Ovary (tissue), 3 donors: Measurements from ENCODE around the gene MGAT5.

Experiments used
- EP300 ChIP-seq: sonication (generic); formaldehyde crosslinking; IDR thresholded peaks from one replicate; pipeline ENCODE4 v1.6.1; 2017; ENCODE audit warnings: antibody characterized with exemption
- POLR2A ChIP-seq: fragments of 450-650 bp; IDR thresholded peaks from one replicate; pipeline ENCODE4 v1.6.1; 2017; ENCODE audit warnings: antibody characterized with exemption, mild to moderate bottlenecking, moderate library complexity
- TF ChIP-seq, protein P1 (sequence below), 3 donors: fragments of 450-650 bp in 2 of 3; fragments of 200-600 bp in 1 of 3; IDR thresholded peaks; one replicate each; pipeline versions ENCODE4 v1.5.1 to v1.8.0; 2016 to 2022; ENCODE audit warnings: antibody characterized with exemption in 3 of 3, mild to moderate bottlenecking in 1 of 3
- donor health status: DM: no; HTN: no; CAD: no.

DNA sequence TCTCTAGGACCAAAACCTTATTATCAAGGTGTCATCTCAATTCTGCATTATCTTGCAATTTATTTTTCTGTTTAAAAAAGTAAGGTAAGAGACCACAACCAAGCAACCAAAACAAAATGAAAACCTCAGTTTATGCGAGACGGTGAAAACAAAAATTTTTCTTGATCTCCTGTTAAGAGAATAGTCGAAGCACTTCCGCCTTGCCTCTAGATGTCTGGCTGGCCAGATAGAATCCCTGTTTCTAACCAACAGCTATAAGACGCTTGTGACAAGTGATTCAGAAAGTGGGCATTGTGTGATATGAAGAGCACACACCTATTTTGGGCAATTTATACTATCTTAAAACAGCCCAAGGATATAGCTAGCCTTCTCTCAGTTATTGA lies 51.2 kb downstream of the MGAT5 start:
- TF ChIP-seq, protein P1, sequence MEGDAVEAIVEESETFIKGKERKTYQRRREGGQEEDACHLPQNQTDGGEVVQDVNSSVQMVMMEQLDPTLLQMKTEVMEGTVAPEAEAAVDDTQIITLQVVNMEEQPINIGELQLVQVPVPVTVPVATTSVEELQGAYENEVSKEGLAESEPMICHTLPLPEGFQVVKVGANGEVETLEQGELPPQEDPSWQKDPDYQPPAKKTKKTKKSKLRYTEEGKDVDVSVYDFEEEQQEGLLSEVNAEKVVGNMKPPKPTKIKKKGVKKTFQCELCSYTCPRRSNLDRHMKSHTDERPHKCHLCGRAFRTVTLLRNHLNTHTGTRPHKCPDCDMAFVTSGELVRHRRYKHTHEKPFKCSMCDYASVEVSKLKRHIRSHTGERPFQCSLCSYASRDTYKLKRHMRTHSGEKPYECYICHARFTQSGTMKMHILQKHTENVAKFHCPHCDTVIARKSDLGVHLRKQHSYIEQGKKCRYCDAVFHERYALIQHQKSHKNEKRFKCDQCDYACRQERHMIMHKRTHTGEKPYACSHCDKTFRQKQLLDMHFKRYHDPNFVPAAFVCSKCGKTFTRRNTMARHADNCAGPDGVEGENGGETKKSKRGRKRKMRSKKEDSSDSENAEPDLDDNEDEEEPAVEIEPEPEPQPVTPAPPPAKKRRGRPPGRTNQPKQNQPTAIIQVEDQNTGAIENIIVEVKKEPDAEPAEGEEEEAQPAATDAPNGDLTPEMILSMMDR (IDR thresholded peaks at IDR 0.05): no peak
- TF ChIP-seq POLR2A (no peak), EP300 (no peak)
